ENCODE measurements around the gene OR52H1. TPM values are rescaled to one million over a fixed set of nuclear protein-coding genes. Genes with fewer than 3 reads are reported as not detected.

Gene OR52H1
- total and polyA plus RNA-seq, 2 donors = 2.2 TPM; not detected in 1

GRCh38 chr11:5557751-5558150, 9.4 kb upstream of the OR52H1 start:
- WGBS = 32% methylated on average over 3 of the region's 3 CpGs
- Histone ChIP-seq H3K27ac (ENCODE audit: low read depth) (no peak overlapping the region), H3K4me1 (ENCODE audit: insufficient read depth) (no peaks in the 10 kb centered on the region), H3K36me3 (ENCODE audit: insufficient read depth) (no peaks in the 10 kb centered on the region), H3K4me3 (ENCODE audit: low read depth, low read length) (no peak overlapping the region)
- no peak for DNase-seq (ENCODE audit: extremely low spot score)

- Histone ChIP-seq H3K4me1 (ENCODE audit: insufficient read depth) (no peaks in the 10 kb centered on the region), H3K27ac (ENCODE audit: low read depth) (no peak overlapping the region), H3K36me3 (ENCODE audit: insufficient read depth) (no peaks in the 10 kb centered on the region), H3K4me3 (ENCODE audit: low read depth, low read length) (no peak overlapping the region)
- DNase-seq (ENCODE audit: extremely low spot score) = no peak
- WGBS = 35% methylated on average over 3 of the region's 3 CpGs
Observed at GRCh38 chr11:5556596-5557188, 8.4 kb upstream of the OR52H1 start.

GRCh38 chr11:5553343-5553742, 5.0 kb upstream of the OR52H1 start:
- H3K36me3 ChIP-seq (ENCODE audit: insufficient read depth) = no peaks in the 10 kb centered on the region
- H3K4me3 ChIP-seq (ENCODE audit: low read depth, low read length) = no peak overlapping the region
- no peak overlapping the region for H3K27ac ChIP-seq (ENCODE audit: low read depth)
- DNase-seq (ENCODE audit: extremely low spot score) = no peak
- no peaks in the 10 kb centered on the region for H3K4me1 ChIP-seq (ENCODE audit: insufficient read depth)

- Histone ChIP-seq H3K4me3 (ENCODE audit: low read depth, low read length) (no peak overlapping the region), H3K4me1 (ENCODE audit: insufficient read depth) (no peaks in the 10 kb centered on the region), H3K27ac (ENCODE audit: low read depth) (no peak overlapping the region), H3K36me3 (ENCODE audit: insufficient read depth) (no peaks in the 10 kb centered on the region)
- no peak for DNase-seq (ENCODE audit: extremely low spot score)
- 62% methylated on average over 5 of the region's 5 CpGs for WGBS
Observed at GRCh38 chr11:5550440-5551095, 2.2 kb upstream of the OR52H1 start.

- Histone ChIP-seq H3K27ac (ENCODE audit: low read depth) (no peak overlapping the region), H3K4me3 (ENCODE audit: low read depth, low read length) (no peak overlapping the region), H3K4me1 (ENCODE audit: insufficient read depth) (no peaks in the 10 kb centered on the region), H3K36me3 (ENCODE audit: insufficient read depth) (no peaks in the 10 kb centered on the region)
- no peak for DNase-seq (ENCODE audit: extremely low spot score)
- WGBS = 95% methylated on average over 1 of the region's 1 CpG
Observed at GRCh38 chr11:5547982-5548381, 358 bp downstream of the OR52H1 start.

GRCh38 chr11:5546457-5546856, 1.9 kb downstream of the OR52H1 start:
- no peaks in the 10 kb centered on the region for H3K4me1 ChIP-seq (ENCODE audit: insufficient read depth)
- DNase-seq (ENCODE audit: extremely low spot score) = no peak
- WGBS = 78% methylated on average over 3 of the region's 3 CpGs
- no peak overlapping the region for H3K4me3 ChIP-seq (ENCODE audit: low read depth, low read length)
- H3K36me3 ChIP-seq (ENCODE audit: insufficient read depth) = no peaks in the 10 kb centered on the region
- no peak overlapping the region for H3K27ac ChIP-seq (ENCODE audit: low read depth)

GRCh38 chr11:5541427-5541826, 6.9 kb downstream of the OR52H1 start:
- WGBS = 16% methylated on average over 1 of the region's 1 CpG
- Histone ChIP-seq H3K36me3 (ENCODE audit: insufficient read depth) (no peaks in the 10 kb centered on the region), H3K4me3 (ENCODE audit: low read depth, low read length) (no peak overlapping the region), H3K4me1 (ENCODE audit: insufficient read depth) (no peaks in the 10 kb centered on the region), H3K27ac (ENCODE audit: low read depth) (no peak overlapping the region)
- DNase-seq (ENCODE audit: extremely low spot score) = no peak

- Histone ChIP-seq H3K4me3 (ENCODE audit: low read depth, low read length) (no peak overlapping the region), H3K27ac (ENCODE audit: low read depth) (no peak overlapping the region), H3K36me3 (ENCODE audit: insufficient read depth) (no peaks in the 10 kb centered on the region), H3K4me1 (ENCODE audit: insufficient read depth) (no peaks in the 10 kb centered on the region)
- no peak for DNase-seq (ENCODE audit: extremely low spot score)
Observed at GRCh38 chr11:5536482-5536881, 11.9 kb downstream of the OR52H1 start.

GRCh38 chr11:5534046-5534445, 14.3 kb downstream of the OR52H1 start:
- Histone ChIP-seq H3K4me1 (ENCODE audit: insufficient read depth) (no peaks in the 10 kb centered on the region), H3K36me3 (ENCODE audit: insufficient read depth) (no peaks in the 10 kb centered on the region), H3K27ac (ENCODE audit: low read depth) (no peak overlapping the region), H3K4me3 (ENCODE audit: low read depth, low read length) (no peak overlapping the region)
- no peak for DNase-seq (ENCODE audit: extremely low spot score)
- WGBS = 77% methylated on average over 1 of the region's 1 CpG

GRCh38 chr11:5531053-5531831, 17.1 kb downstream of the OR52H1 start:
- Histone ChIP-seq H3K36me3 (ENCODE audit: insufficient read depth) (no peaks in the 10 kb centered on the region), H3K4me3 (ENCODE audit: low read depth, low read length) (no peak overlapping the region), H3K27ac (ENCODE audit: low read depth) (no peak overlapping the region), H3K4me1 (ENCODE audit: insufficient read depth) (no peaks in the 10 kb centered on the region)
- WGBS = 64% methylated on average over 2 of the region's 2 CpGs
- DNase-seq (ENCODE audit: extremely low spot score) = no peak

GRCh38 chr11:5528495-5528894, 19.8 kb downstream of the OR52H1 start:
- no peaks in the 10 kb centered on the region for H3K36me3 ChIP-seq (ENCODE audit: insufficient read depth)
- 42% methylated on average over 1 of the region's 1 CpG for WGBS
- no peak for DNase-seq (ENCODE audit: extremely low spot score)
- H3K4me3 ChIP-seq (ENCODE audit: low read depth, low read length) = no peak overlapping the region
- no peaks in the 10 kb centered on the region for H3K4me1 ChIP-seq (ENCODE audit: insufficient read depth)
- H3K27ac ChIP-seq (ENCODE audit: low read depth) = no peak overlapping the region

- no peaks in the 10 kb centered on the region for H3K4me1 ChIP-seq (ENCODE audit: insufficient read depth)
- H3K36me3 ChIP-seq (ENCODE audit: insufficient read depth) = no peaks in the 10 kb centered on the region
- no peak for DNase-seq (ENCODE audit: extremely low spot score)
- H3K4me3 ChIP-seq (ENCODE audit: low read depth, low read length) = no peak overlapping the region
- H3K27ac ChIP-seq (ENCODE audit: low read depth) = no peak overlapping the region
- 93% methylated on average over 5 of the region's 5 CpGs for WGBS
Observed at GRCh38 chr11:5527716-5528115, 20.6 kb downstream of the OR52H1 start.

GRCh38 chr11:5524756-5525155, 23.6 kb downstream of the OR52H1 start:
- H3K4me1 ChIP-seq (ENCODE audit: insufficient read depth) = no peaks in the 10 kb centered on the region
- WGBS = 66% methylated on average over 3 of the region's 3 CpGs
- H3K4me3 ChIP-seq (ENCODE audit: low read depth, low read length) = no peak overlapping the region
- no peak for DNase-seq (ENCODE audit: extremely low spot score)
- no peaks in the 10 kb centered on the region for H3K36me3 ChIP-seq (ENCODE audit: insufficient read depth)
- no peak overlapping the region for H3K27ac ChIP-seq (ENCODE audit: low read depth)

GRCh38 chr11:5522308-5522707, 26.0 kb downstream of the OR52H1 start:
- Histone ChIP-seq H3K27ac (ENCODE audit: low read depth) (no peak overlapping the region), H3K4me1 (ENCODE audit: insufficient read depth) (no peaks in the 10 kb centered on the region), H3K4me3 (ENCODE audit: low read depth, low read length) (no peak overlapping the region), H3K36me3 (ENCODE audit: insufficient read depth) (no peaks in the 10 kb centered on the region)
- DNase-seq (ENCODE audit: extremely low spot score) = no peak
- WGBS = 93% methylated on average over 2 of the region's 2 CpGs
